Neural cell (in vitro differentiated cells): Measurements from ENCODE around the gene TBX19. TPM values are rescaled to one million over a fixed set of nuclear protein-coding genes. Genes with fewer than 3 reads are reported as not detected.

Experiments
- H2AFZ ChIP-seq: fragments of 200-600, 300-800 bp; sonication (generic), shearing (Covaris generic); 2 replicates; pipeline ENCODE4 v1.6.0; 2014; ENCODE audit warnings: low read depth, mild to moderate bottlenecking, antibody characterized with exemption, low read length, moderate library complexity
- H3F3A ChIP-seq: fragments of 200-600 bp; shearing (Covaris generic); 2 replicates; pipeline ENCODE4 v1.6.1; 2016; ENCODE audit warnings: mild to moderate bottlenecking, moderate library complexity, mixed read lengths, antibody characterized with exemption, low read length; ENCODE audit not compliant: insufficient read depth, poor library complexity, severe bottlenecking
- H3K27ac ChIP-seq: fragments of 200-600, 300-800 bp; sonication (generic), shearing (Covaris generic); 2 replicates; pipeline ENCODE4 v1.5.1; 2014; ENCODE audit warnings: mild to moderate bottlenecking, low read length, moderate library complexity
- H3K27me3 ChIP-seq: fragments of 300-800, 200-600 bp; sonication (generic), shearing (Covaris generic); 2 replicates; pipeline ENCODE4 v1.6.0; 2014; ENCODE audit warnings: mild to moderate bottlenecking, low read depth, low read length, moderate library complexity; ENCODE audit not compliant: insufficient read depth
- H3K36me3 ChIP-seq: fragments of 300-800, 200-600 bp; sonication (generic), shearing (Covaris generic); 2 replicates; pipeline ENCODE4 v1.5.1; 2014; ENCODE audit warnings: mild to moderate bottlenecking, antibody characterized with exemption, low read length, moderate library complexity; ENCODE audit not compliant: insufficient read depth
- H3K4me2 ChIP-seq: fragments of 300-800, 200-600 bp; sonication (generic), shearing (Covaris generic); 2 replicates; pipeline ENCODE4 v1.6.0; 2014; ENCODE audit warnings: mild to moderate bottlenecking, low read length
- H3K4me3 ChIP-seq: fragments of 300-800, 200-600 bp; sonication (generic), shearing (Covaris generic); 2 replicates; pipeline ENCODE4 v1.5.1; 2014; ENCODE audit warnings: mild to moderate bottlenecking, low read length, moderate library complexity
- H3K79me2 ChIP-seq: fragments of 200-600 bp; shearing (Covaris generic); replicated peaks from 2 replicates; pipeline ENCODE4 v1.6.0; 2014; ENCODE audit warnings: mild to moderate bottlenecking, low read length, moderate library complexity; ENCODE audit not compliant: insufficient read depth
- H3K9ac ChIP-seq: fragments of 300-800, 200-600 bp; sonication (generic), shearing (Covaris generic); 2 replicates; pipeline ENCODE4 v1.6.1; 2016; ENCODE audit warnings: mild to moderate bottlenecking, low read length, mixed read lengths
- H3K9me2 ChIP-seq: fragments of 200-600 bp; shearing (Covaris generic); 2 replicates; pipeline ENCODE4 v1.6.1; 2016; ENCODE audit warnings: mild to moderate bottlenecking, low read length, mixed read lengths; ENCODE audit not compliant: insufficient read depth
- H3K9me3 ChIP-seq: fragments of 200-600, 300-800 bp; sonication (generic), shearing (Covaris generic); 2 replicates; pipeline ENCODE4 v1.6.1; 2016; ENCODE audit warnings: mild to moderate bottlenecking, mixed run types, low read length, moderate library complexity, mixed read lengths
- H4K20me1 ChIP-seq: fragments of 200-600 bp; shearing (Covaris generic); 2 replicates; pipeline ENCODE4 v1.6.1; 2016; ENCODE audit warnings: mild to moderate bottlenecking, mixed run types; ENCODE audit not compliant: insufficient read depth
- EP300 ChIP-seq: fragments of 450-650 bp; conservative IDR thresholded peaks from 2 replicates; pipeline ENCODE4 v1.6.1; 2014; ENCODE audit warnings: antibody characterized with exemption, mild to moderate bottlenecking, moderate library complexity; ENCODE audit not compliant: poor library complexity, severe bottlenecking
- EZH2 ChIP-seq: fragments of 200-600, 300-800 bp; shearing (Covaris generic), sonication (generic); IDR thresholded peaks from 2 replicates; pipeline ENCODE4 v1.6.1; 2014; ENCODE audit warnings: antibody characterized with exemption, low read length, borderline replicate concordance, mild to moderate bottlenecking; ENCODE audit not compliant: insufficient read depth, poor library complexity, severe bottlenecking
- MXI1 ChIP-seq: fragments of 450-650 bp; conservative IDR thresholded peaks from 2 replicates; pipeline ENCODE4 v1.6.1; 2014; ENCODE audit warnings: antibody characterized with exemption, mild to moderate bottlenecking; ENCODE audit not compliant: poor library complexity, severe bottlenecking
- POLR2AphosphoS5 ChIP-seq: IDR thresholded peaks from 2 replicates; pipeline ENCODE4 v1.6.1; 2012
- RAD21 ChIP-seq: fragments of 450-650 bp; conservative IDR thresholded peaks from 2 replicates; pipeline ENCODE4 v1.6.1; 2014; ENCODE audit warnings: antibody characterized with exemption, mild to moderate bottlenecking, moderate library complexity
- SMC3 ChIP-seq: fragments of 450-650 bp; conservative IDR thresholded peaks from 2 replicates; pipeline ENCODE4 v1.6.1; 2014; ENCODE audit warnings: antibody characterized with exemption, mild to moderate bottlenecking, moderate library complexity; ENCODE audit not compliant: poor library complexity
- TAF1 ChIP-seq: IDR thresholded peaks from 2 replicates; pipeline ENCODE4 v1.6.1; 2012; ENCODE audit warnings: low read depth
- polyA plus RNA-seq: library from polyadenylated mRNA; depleted of rRNA; stranded (reverse); fragments of >200 nt; gene quantifications from 2 replicates; pipeline ENCODE4 v1.2.3, GENCODE V29; 2014
- TF ChIP-seq, protein P1 (sequence below): IDR thresholded peaks from 2 replicates; pipeline ENCODE4 v1.6.1; 2012; ENCODE audit warnings: borderline replicate concordance
- TF ChIP-seq, protein P2 (sequence below): fragments of 450-650 bp; IDR thresholded peaks from 2 replicates; pipeline ENCODE4 v1.5.1; 2014; ENCODE audit warnings: antibody characterized with exemption, mild to moderate bottlenecking, moderate library complexity; ENCODE audit not compliant: poor library complexity, severe bottlenecking

TBX19 gene
- polyA plus RNA-seq, 1 donor from 2014 or later, result 0.42 TPM

DNA sequence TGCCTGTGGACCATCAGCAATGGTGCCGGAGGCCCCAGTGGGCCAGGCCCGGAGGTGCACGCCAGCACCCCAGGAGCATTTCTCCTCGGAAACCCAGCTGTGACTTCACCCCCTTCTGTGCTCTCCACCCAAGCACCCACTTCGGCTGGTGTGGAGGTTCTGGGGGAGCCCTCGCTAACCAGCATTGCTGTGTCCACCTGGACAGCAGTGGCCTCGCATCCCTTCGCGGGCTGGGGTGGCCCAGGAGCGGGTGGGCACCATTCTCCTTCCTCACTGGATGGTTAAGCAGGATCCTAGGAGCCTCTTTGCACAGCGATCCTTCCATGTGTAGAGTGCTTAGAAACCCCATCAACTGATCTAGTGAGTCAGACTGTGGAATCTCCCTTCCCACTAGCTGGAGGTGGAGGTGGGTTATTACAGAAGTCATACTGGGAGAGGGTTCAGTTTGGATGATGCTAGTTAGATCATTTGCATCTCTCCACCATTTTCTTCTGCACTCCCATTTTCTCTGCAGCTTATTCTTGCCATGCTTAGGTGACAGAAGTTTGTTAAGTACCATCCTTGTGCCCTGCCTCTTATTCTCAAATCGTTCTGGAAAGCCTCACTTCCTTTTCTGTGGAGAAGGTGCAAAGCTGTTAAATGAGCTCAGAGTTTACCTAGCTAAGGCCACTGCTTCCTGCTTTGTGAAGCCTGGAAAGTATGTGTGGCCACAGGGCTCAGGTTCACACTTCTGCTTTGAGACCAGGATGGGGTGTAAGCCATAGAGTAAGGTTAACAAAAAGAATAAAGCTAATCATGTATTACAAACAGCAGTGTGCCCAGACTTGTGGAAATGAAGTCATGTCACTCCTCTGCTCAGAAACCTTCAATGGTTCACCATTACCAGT lies 32.3 kb downstream of the TBX19 start:
- Histone ChIP-seq H3K4me3 (no peak overlapping the region), H3K79me2 (no peaks in the 10 kb centered on the region), H3K9ac (no peak overlapping the region), H3K9me2 (no peaks in the 10 kb centered on the region), H4K20me1 (no peaks in the 10 kb centered on the region), H3K27ac (no peak overlapping the region), H3K36me3 (no peaks in the 10 kb centered on the region), H2AFZ (no peak overlapping the region), H3K27me3 (no peaks in the 10 kb centered on the region), H3F3A (no peaks in the 10 kb centered on the region), H3K4me2 (no peak overlapping the region), H3K9me3 (no peaks in the 10 kb centered on the region)
- TF ChIP-seq, protein P1, sequence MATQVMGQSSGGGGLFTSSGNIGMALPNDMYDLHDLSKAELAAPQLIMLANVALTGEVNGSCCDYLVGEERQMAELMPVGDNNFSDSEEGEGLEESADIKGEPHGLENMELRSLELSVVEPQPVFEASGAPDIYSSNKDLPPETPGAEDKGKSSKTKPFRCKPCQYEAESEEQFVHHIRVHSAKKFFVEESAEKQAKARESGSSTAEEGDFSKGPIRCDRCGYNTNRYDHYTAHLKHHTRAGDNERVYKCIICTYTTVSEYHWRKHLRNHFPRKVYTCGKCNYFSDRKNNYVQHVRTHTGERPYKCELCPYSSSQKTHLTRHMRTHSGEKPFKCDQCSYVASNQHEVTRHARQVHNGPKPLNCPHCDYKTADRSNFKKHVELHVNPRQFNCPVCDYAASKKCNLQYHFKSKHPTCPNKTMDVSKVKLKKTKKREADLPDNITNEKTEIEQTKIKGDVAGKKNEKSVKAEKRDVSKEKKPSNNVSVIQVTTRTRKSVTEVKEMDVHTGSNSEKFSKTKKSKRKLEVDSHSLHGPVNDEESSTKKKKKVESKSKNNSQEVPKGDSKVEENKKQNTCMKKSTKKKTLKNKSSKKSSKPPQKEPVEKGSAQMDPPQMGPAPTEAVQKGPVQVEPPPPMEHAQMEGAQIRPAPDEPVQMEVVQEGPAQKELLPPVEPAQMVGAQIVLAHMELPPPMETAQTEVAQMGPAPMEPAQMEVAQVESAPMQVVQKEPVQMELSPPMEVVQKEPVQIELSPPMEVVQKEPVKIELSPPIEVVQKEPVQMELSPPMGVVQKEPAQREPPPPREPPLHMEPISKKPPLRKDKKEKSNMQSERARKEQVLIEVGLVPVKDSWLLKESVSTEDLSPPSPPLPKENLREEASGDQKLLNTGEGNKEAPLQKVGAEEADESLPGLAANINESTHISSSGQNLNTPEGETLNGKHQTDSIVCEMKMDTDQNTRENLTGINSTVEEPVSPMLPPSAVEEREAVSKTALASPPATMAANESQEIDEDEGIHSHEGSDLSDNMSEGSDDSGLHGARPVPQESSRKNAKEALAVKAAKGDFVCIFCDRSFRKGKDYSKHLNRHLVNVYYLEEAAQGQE, result no peak
- TF ChIP-seq, protein P2, sequence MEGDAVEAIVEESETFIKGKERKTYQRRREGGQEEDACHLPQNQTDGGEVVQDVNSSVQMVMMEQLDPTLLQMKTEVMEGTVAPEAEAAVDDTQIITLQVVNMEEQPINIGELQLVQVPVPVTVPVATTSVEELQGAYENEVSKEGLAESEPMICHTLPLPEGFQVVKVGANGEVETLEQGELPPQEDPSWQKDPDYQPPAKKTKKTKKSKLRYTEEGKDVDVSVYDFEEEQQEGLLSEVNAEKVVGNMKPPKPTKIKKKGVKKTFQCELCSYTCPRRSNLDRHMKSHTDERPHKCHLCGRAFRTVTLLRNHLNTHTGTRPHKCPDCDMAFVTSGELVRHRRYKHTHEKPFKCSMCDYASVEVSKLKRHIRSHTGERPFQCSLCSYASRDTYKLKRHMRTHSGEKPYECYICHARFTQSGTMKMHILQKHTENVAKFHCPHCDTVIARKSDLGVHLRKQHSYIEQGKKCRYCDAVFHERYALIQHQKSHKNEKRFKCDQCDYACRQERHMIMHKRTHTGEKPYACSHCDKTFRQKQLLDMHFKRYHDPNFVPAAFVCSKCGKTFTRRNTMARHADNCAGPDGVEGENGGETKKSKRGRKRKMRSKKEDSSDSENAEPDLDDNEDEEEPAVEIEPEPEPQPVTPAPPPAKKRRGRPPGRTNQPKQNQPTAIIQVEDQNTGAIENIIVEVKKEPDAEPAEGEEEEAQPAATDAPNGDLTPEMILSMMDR, result no peak
- TF ChIP-seq EP300, result no peak
- TF ChIP-seq EZH2, result no peak
- TF ChIP-seq MXI1, result no peak

DNA sequence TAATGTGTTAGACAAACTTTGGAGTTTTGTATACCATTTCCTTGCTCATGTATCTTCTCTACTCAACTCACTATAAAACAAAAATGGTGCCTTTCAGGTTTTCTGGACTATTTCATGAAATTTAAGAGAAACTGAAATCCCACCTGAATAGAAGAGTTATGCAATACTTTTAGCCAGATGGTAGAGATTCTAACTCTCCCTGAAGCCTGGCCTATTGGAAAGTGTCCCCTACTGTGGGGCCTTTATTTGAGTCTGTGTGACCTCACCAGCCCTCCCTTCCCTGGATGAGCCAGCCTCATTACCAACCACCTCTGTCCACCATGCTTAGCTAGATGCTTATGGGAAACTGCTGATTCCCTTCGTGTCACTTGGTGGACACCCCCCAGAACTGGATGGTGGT lies 35.5 kb downstream of the TBX19 start:
- Histone ChIP-seq H3K9me3 (no peaks in the 10 kb centered on the region), H3K27ac (no peak overlapping the region), H3K9ac (no peak overlapping the region), H3F3A (no peaks in the 10 kb centered on the region), H3K4me2 (no peak overlapping the region), H3K27me3 (no peaks in the 10 kb centered on the region), H3K36me3 (no peaks in the 10 kb centered on the region), H3K9me2 (no peaks in the 10 kb centered on the region), H2AFZ (no peak overlapping the region), H3K79me2 (no peaks in the 10 kb centered on the region), H3K4me3 (no peak overlapping the region), H4K20me1 (no peaks in the 10 kb centered on the region)
- TF ChIP-seq EZH2, result no peak
- TF ChIP-seq SMC3, result no peak
- TF ChIP-seq RAD21, result no peak
- no peak for TF ChIP-seq EP300
- TF ChIP-seq TAF1, result no peak
- TF ChIP-seq, protein P2, result no peak
- TF ChIP-seq POLR2AphosphoS5, result no peak
- TF ChIP-seq MXI1, result no peak
- TF ChIP-seq, protein P1, result no peak
